ENCODE measurements around the gene PROK2. TPM values are rescaled to one million over a fixed set of nuclear protein-coding genes. Genes with fewer than 3 reads are reported as not detected.
A peak's percentile ranks its signal among the peaks of the same experiment; 100 is the strongest.

PROK2 gene
- total and polyA plus RNA-seq, 10 donors: 1.7 to 78.5 (median 26.7) TPM

DNA sequence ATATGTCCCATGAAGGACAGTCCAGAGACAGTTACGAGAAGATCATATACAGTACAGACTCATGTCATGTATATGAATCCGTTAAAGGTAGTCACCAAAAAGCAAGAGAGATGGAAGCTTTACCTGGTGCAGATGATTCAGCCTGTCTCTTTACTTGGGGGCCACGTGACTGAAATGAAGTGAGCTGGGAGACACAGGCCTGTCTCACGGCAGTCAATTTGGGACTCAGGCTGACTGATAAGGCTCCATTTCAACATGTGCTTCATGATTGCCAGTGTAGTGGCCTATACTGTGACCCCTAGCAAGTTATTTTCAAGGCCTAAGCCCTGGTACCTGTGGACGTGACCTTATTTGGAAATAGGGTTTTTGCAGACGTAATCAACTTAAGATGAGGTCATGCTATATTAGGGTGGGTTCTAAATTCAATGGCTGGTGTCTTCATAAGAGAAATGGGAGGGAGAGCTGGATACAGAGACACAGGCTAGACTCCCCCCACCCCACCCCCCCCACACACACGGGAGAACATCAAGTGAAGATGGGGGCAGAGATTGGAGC, 3.0 kb upstream of the PROK2 start:
- TF ChIP-seq POLR2AphosphoS5 (IDR thresholded peaks at IDR 0.05): no peak
- no peak for TF ChIP-seq POLR2A (IDR thresholded peaks at IDR 0.05)
- TF ChIP-seq, protein P1, sequence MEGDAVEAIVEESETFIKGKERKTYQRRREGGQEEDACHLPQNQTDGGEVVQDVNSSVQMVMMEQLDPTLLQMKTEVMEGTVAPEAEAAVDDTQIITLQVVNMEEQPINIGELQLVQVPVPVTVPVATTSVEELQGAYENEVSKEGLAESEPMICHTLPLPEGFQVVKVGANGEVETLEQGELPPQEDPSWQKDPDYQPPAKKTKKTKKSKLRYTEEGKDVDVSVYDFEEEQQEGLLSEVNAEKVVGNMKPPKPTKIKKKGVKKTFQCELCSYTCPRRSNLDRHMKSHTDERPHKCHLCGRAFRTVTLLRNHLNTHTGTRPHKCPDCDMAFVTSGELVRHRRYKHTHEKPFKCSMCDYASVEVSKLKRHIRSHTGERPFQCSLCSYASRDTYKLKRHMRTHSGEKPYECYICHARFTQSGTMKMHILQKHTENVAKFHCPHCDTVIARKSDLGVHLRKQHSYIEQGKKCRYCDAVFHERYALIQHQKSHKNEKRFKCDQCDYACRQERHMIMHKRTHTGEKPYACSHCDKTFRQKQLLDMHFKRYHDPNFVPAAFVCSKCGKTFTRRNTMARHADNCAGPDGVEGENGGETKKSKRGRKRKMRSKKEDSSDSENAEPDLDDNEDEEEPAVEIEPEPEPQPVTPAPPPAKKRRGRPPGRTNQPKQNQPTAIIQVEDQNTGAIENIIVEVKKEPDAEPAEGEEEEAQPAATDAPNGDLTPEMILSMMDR (IDR thresholded peaks at IDR 0.05 in 8 of 11, conservative IDR thresholded peaks at IDR 0.05 in 3 of 11): no peak
- H3K4me3 ChIP-seq: no peak overlapping the region
- H3K4me1 ChIP-seq: peaks cover 10 to 29% (median 19%) of the 10 kb centered on the region in 6 donors
- peaks cover 0 to 45% (median 32%) of the 10 kb centered on the region in 7 donors for H3K27me3 ChIP-seq (replicated peaks in 1 of 7)
- H3K36me3 ChIP-seq: no peaks in the 10 kb centered on the region
- intact Hi-C loops (cut with DNase I; ENCODE audit: low total_unique reads): no loop called here
- 84 to 95% (median 90%) methylated on average over 7 of the region's 7 CpGs for WGBS, 5 donors
- H3K9me3 ChIP-seq: no peaks in the 10 kb centered on the region
- no peak for DNase-seq
- H3K27ac ChIP-seq: no peak overlapping the region

DNA sequence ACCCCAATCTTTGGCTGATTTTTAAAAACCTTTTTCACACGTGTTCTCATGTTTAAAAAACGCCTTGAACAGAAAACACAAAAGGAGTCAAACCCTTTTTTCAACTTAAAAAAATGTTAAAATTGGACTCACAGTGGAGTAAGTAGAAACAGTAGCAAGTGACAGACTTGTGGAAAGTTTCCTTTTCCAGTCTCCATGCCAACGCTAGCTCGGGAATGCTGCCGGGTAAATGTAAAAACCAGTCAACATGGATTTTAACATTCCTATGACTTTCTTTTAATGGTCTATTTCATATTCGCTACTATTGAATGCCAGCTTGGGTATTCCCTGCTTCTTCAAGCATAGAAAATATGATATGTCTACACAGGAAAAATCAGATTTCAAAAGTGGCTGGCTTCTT, 1.6 kb upstream of the PROK2 start:
- DNase-seq: no peak

DNA sequence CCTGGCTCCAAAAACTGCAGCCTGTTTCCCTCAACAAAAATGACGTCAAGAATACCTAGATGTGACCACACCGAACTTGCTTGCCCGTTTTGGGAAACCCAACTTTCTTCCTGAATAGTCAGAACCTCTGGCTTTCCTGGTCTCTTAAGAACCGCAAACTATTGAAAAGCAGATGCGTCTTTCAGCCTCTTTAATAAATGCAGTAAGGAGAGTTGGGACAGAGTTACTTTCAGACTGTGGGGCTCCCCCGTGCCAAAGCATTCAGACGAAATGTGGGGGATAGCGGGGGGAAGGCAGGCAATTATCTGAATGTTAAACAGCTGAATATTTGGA, 1.2 kb upstream of the PROK2 start:
- DNase-seq: no peak
- H3K36me3 ChIP-seq: no peaks in the 10 kb centered on the region
- H3K27ac ChIP-seq: peak overlapping the region in 3 of 8 donors; percentile 84 to 87 (median 85)
- no peaks in the 10 kb centered on the region for H3K9me3 ChIP-seq
- peaks cover 0 to 63% (median 49%) of the 10 kb centered on the region in 7 donors for H3K27me3 ChIP-seq (replicated peaks in 1 of 7)
- WGBS, 5 donors: 37 to 52% (median 46%) methylated on average over 8 of the region's 8 CpGs
- no peak for TF ChIP-seq POLR2AphosphoS5 (IDR thresholded peaks at IDR 0.05)
- no peak for TF ChIP-seq POLR2A (IDR thresholded peaks at IDR 0.05)
- TF ChIP-seq, protein P1 (IDR thresholded peaks at IDR 0.05 in 8 of 11, conservative IDR thresholded peaks at IDR 0.05 in 3 of 11): no peak
- intact Hi-C loops (cut with DNase I; ENCODE audit: low total_unique reads): no loop called here
- peak overlapping the region in 1 of 8 donors; percentile 69 for H3K4me3 ChIP-seq
- peaks cover 10 to 33% (median 19%) of the 10 kb centered on the region in 6 donors for H3K4me1 ChIP-seq

More for the DNA sequence above, 1.6 kb upstream of the PROK2 start:
- TF ChIP-seq, protein P1 (IDR thresholded peaks at IDR 0.05 in 8 of 11, conservative IDR thresholded peaks at IDR 0.05 in 3 of 11): no peak
- TF ChIP-seq POLR2AphosphoS5 (IDR thresholded peaks at IDR 0.05) (no peak), POLR2A (IDR thresholded peaks at IDR 0.05) (no peak)
- H3K4me1 ChIP-seq: peaks cover 10 to 29% (median 19%) of the 10 kb centered on the region in 6 donors
- no peak overlapping the region for H3K27ac ChIP-seq
- 64 to 72% (median 67%) methylated on average over 6 of the region's 6 CpGs for WGBS, 5 donors
- intact Hi-C loops (cut with DNase I; ENCODE audit: low total_unique reads): no loop called here
- H3K27me3 ChIP-seq (replicated peaks in 1 of 7): peaks cover 0 to 59% (median 45%) of the 10 kb centered on the region in 7 donors
- no peak overlapping the region for H3K4me3 ChIP-seq
- no peaks in the 10 kb centered on the region for H3K36me3 ChIP-seq
- H3K9me3 ChIP-seq: no peaks in the 10 kb centered on the region

DNA sequence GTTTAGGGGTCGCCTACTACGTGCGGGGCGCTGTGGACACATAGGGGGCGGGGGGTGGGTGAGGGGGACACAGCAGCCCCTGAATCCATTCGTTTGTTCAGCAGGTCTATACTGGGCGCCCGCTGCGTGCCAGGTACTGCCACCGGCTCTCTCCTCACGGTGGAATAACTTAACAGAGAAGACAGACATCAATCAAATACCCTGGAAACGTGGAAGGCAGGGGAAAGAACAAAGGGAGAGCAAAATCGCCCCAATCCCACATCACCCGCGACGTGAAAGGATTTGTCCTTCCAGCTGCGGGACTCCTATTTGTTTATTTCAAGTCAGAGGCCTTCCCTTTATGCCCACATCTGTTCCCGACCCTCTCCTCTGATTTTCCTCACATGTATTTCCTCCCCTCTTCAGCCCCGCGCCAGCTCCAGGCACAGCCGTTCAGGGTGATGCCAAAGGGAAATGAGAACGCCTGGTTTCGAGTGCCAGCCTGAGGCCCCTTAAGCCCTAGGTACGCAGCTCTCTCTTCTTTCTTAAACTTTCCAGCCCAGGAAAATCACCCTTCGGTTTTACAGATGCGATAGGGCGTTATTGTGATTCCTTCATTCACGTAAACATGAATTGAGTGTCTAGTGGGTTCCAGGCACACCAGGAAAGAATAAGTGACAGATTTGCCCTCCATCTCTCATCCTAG, 726 bp upstream of the PROK2 start:
- Histone ChIP-seq H3K9me3 (no peaks in the 10 kb centered on the region), H3K4me1 (peaks cover 10 to 35% (median 19%) of the 10 kb centered on the region in 6 donors), H3K36me3 (no peaks in the 10 kb centered on the region), H3K27ac (peak overlapping the region in 5 of 8 donors; percentile 23 to 88 (median 85)), H3K4me3 (peak overlapping the region in 7 of 8 donors; percentile 24 to 69 (median 41)), H3K27me3 (replicated peaks in 1 of 7) (peaks cover 0 to 68% (median 53%) of the 10 kb centered on the region in 7 donors)
- no peak for DNase-seq
- intact Hi-C loops (cut with DNase I; ENCODE audit: low total_unique reads): no loop called here
- TF ChIP-seq, protein P1 (IDR thresholded peaks at IDR 0.05 in 8 of 11, conservative IDR thresholded peaks at IDR 0.05 in 3 of 11): no peak
- TF ChIP-seq POLR2AphosphoS5 (IDR thresholded peaks at IDR 0.05) (no peak), POLR2A (IDR thresholded peaks at IDR 0.05) (no peak)
- WGBS, 5 donors: 7 to 16% (median 14%) methylated on average over 23 to 28 of the region's 28 CpGs

Data from spleen (tissue), 11 donors.